ENCODE results near the gene KATNB1.
A peak's percentile ranks its signal among the peaks of the same experiment; 100 is the strongest.
"Not testable (repeated sequence)": the region's sequence is repeated elsewhere in the genome, so short reads cannot be mapped to it uniquely, and the experiment has no call there.

The KATNB1 gene

DNA sequence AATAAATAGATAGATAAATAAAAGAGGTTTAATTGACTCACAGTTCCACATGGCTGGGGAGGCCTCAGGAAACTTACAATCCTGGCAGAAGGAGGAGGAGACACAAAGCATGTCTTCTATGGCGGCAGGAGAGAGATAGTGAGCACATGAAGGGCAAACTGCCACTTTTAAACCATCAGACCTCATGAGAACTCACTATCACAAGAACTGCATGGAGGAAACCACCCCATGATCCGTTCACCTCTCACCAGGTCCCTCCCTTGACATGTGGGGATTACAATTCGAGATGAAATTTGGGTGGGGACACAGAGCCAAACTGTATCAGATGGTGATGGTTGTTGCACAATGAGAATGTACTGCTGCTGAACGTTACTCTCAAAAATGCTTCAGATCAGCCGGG, 44.3 kb downstream of the KATNB1 start:
- not testable (repeated sequence) for DNase-seq

- DNase-seq: no peak
Measured at GRCh38 chr16:57781349-57781740, 45.8 kb downstream of the KATNB1 start.

DNA sequence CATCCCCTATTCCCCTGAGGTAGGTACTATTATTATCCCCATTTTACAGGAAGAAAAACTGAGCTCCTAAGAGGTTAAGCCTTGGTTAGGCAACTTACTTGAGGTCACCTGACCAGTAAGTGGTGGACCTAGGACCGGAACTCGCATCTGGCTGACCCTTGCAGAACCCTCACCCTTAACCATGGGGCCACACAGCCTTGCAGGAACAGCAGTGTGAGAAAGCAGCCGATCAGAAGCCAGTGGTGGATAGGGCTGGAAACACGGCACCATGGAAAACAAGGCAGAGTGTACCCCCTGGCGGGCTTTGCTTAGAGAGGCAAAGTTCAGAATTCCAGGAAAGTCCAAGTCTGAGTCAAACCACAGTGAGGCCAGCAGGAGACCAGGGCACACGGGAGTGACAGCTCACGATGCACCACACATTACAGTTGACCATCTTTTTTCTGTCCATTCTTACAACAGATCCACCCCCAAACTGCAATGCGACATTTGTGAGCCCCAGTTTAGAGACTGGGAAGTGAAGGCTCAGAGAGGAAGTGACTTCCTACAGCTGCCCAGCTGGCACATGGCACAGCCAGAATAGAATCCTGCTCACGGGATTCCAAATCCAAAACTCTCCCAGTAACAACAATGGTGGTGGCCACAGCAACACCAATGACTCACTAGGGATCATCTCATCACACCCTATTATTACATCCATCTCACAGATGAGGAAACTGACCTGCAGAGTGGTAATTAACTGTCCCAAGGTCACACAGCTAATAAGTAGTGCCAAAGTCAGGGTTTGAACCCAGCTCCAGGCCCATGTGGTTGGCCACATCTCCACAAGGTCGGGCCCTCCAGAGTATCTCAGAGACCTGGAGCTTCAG, 46.4 kb downstream of the KATNB1 start:
- no peak for DNase-seq

GRCh38 chr16:57782607-57783055, 47.1 kb downstream of the KATNB1 start:
- not testable (repeated sequence) for DNase-seq

- no peak for DNase-seq
Measured at GRCh38 chr16:57783116-57783515, 47.5 kb downstream of the KATNB1 start.

DNA sequence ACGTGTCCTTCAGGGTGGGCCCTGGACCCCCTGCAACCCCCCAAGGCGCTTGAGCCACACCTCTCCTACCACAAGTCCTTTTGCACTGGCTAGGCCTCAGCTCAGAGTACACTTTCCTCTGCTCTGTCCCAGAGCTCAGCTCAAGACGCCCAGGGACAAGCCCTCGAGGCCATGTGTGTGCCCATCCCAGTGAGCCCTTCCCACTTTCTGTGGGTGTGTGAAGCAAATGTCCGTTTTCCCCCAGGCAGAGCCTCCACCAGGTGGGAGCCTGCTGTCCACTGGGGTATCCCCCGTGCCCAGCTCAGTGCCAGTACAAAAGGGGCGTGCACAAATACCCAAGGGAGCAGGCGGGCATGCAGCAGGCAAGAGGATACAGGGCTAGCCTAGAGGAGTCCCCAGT, 48.3 kb downstream of the KATNB1 start:
- no peak for DNase-seq

DNA sequence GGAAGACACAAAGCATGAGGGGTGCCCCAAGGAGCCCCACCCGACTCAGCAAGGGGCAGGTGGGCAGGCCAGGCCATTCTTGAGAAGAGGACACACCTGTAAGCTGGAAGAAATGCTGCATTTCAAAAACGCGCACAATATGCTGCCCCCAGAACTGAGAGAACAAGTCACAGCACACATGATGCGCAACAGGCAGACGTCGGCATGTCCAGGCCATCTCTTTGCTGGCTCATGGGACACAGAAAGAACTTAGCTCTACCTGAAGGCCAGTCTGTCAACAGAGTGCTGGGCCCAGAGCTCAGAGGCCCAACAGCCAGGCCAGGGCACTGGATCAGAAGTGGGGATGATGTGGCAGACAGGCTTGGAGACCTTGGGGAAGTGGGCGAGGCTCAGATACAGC, 48.8 kb downstream of the KATNB1 start:
- DNase-seq: no peak

- DNase-seq: no peak
Measured at GRCh38 chr16:57785385-57785784, 49.8 kb downstream of the KATNB1 start.

- no peak for DNase-seq
Measured at GRCh38 chr16:57785924-57786323, 50.4 kb downstream of the KATNB1 start.

GRCh38 chr16:57786632-57787518, 51.3 kb downstream of the KATNB1 start:
- DNase-seq: no peak

GRCh38 chr16:57787519-57787905, 51.9 kb downstream of the KATNB1 start:
- DNase-seq: no peak

DNA sequence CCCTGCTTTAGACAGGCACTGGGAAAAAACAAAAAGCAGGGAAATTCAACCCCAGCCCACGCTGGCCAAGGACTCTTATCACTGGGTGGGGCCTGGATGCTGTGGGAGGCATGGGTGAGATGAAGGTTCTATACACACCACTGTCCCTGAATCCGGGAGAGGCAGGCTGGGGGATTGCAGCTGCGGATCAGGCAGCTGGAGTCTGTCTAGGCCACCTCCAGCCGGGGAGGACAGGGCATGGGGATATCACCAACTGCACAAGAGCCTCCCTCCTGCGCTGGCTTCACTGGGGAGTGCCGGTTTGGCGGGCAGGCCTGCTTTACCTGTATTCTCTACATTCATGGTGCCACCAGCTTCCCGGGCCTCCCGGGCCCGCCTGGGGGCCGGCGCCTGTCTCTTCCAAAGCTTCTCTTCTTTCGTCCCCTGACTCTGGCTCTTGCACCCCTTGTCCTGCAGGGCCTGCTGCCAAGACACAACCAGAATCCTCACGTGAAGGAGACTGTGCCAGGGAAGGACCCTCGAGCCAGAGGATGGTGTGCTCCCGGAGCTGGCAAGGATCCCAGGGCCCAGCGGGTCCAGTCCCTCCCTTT, 52.8 kb downstream of the KATNB1 start:
- no peak for DNase-seq

DNA sequence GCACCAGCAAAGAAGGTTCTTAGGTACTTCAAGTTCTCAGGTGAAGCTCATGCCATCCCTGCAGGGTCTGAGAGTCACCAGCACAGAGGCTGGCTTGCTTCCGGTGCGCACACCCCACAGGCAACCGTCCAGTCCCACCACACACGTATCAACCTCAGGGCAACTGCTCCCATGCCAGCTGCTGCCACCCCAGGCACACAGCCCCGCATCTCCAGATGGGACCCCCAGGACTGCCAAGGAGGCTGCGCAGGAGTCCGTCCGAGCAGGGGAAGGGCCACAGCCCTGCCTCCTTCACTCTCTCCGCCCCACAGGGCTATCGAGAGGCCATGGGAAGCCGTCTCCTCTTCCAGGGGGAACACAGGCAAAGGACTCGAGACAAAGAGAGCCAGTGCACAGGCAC, 53.4 kb downstream of the KATNB1 start:
- no peak for DNase-seq

DNA sequence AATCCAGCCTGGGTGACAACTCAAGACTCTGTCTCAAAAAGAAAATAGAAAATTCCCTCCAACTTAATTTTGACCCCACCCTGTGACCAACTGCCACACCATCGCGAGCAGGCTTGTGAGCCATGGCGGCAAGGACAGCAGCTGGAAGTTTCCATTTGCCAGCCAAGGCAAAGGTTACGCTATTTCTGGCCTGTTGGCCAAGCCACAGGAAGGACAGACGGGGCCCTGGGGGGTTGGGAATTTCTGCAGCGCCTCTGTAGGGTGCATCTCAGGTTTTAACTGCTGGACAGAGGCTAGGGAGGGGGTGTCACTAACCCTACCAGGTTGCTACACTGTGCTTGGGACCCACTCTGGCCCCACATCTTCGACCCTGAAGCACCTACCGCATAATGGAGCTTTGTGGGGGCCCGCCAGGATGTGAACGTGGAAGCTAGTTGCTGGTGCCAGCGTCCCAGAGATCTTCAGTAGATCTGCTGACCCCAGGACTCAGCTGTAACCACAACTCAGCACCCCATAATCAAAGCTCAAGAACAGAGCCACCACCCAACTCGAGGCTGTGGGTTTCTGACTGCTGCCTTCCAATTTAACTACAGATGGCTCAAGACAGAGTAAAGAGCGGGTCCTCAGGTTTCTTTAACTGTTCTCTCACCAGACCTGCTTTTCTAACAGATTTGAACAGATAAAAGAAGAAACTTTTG, 55.8 kb downstream of the KATNB1 start:
- DNase-seq: no peak

GRCh38 chr16:57791893-57792461, 56.4 kb downstream of the KATNB1 start:
- no peak for DNase-seq

- no peak for DNase-seq
Measured at GRCh38 chr16:57794849-57795430, 59.4 kb downstream of the KATNB1 start.

DNA sequence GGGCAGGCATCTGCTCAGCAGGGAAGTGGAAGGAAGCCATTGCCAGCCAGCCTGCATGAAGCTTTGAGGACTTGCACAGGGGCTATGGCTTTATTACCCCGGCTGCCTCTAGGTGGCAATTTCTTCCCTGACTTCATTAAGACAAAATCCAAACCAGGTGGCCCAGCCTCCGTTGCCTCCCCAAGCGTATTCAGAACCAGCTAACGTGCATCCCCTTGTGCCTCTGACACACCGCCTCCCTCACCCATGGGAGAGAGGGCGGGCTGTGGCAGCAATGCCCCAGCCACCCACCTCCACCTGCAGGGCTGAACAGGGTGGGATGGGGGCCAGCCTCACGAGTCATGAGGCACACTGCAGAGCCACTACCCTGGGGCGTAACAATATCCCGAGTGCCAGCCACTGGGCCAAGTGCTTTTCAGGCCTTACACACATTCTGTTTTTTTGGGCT, 59.9 kb downstream of the KATNB1 start:
- DNase-seq: peak; percentile 37

DNA sequence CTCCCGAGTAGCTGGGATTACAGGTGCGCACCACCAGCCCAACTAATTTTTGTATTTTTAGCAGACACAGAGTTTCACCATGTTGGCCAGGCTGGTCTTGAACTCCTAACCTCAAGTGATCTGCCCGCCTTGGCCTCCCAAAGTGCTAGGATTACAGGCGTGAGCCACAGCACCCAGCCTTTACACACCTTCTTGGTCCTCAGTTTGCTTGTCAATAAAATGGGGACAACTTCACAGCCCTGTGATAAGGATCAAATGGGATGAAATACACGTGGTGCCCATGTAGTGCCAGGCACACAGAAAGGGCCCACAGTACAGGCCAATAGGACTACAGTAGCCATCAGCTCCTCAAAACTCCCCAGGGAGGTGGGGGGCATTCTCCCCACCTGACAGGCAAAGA, 60.4 kb downstream of the KATNB1 start:
- not testable (repeated sequence) for DNase-seq

- no peak for DNase-seq
Measured at GRCh38 chr16:57797216-57797525, 61.6 kb downstream of the KATNB1 start.

- no peak for DNase-seq
Measured at GRCh38 chr16:57797526-57798266, 62.1 kb downstream of the KATNB1 start.

DNA sequence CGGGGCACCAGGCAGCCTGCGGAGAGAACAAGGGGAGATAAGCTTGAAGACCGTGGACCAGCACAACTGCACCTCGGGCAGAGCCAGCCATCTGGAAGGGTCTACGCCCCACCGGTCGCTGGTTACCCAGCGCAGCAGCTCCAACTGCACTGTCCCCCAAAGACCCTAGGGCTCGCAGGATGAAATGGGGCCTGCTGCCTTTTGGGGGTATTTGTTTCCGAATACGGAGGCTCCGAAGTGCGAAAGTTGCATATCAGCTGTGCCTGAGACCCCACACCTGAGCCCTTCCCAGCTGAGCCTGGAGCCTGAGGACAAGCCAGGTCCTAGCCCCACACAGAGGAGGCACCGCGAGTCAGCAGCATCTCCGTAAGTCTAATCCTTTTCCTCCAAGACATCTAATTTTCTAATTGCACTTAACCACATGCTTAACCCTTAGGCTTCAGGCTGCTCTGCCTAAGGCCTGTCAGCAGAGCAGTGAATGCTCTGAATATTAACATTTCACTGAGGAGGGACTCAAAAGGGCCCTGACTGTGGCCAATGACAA, 62.8 kb downstream of the KATNB1 start:
- no peak for DNase-seq

Measured in NCI-H146 (cell line).